ENCODE data around the gene ALDH3B2. TPM values are rescaled to one million over a fixed set of nuclear protein-coding genes. Genes with fewer than 3 reads are reported as not detected.

Gene ALDH3B2
- total RNA-seq, 1 experiment from 2014 or later = not detected

Other genes starting within 250 kb of the ALDH3B2 start
- gene RPS6KB2, start 246.1 kb downstream of the ALDH3B2 start, total RNA-seq (2021; ENCODE audit: unreplicated experiment) = 68.5 TPM
- gene PTPRCAP, start 236.9 kb downstream of the ALDH3B2 start, total RNA-seq (2021; ENCODE audit: unreplicated experiment) = 0.82 TPM
- 158 TPM for gene CORO1B, start 231.1 kb downstream of the ALDH3B2 start, total RNA-seq (2021; ENCODE audit: unreplicated experiment)
- not detected for gene GPR152, start 221.9 kb downstream of the ALDH3B2 start, total RNA-seq (2021; ENCODE audit: unreplicated experiment)
- not detected for gene CABP4, start 219.3 kb downstream of the ALDH3B2 start, total RNA-seq (2021; ENCODE audit: unreplicated experiment)
- 65.0 TPM for gene TMEM134, start 205.4 kb downstream of the ALDH3B2 start, total RNA-seq (2021; ENCODE audit: unreplicated experiment)
- gene AIP, start 191.6 kb downstream of the ALDH3B2 start, total RNA-seq (2021; ENCODE audit: unreplicated experiment) = 87.8 TPM
- gene PITPNM1, start 169.3 kb downstream of the ALDH3B2 start, total RNA-seq (2021; ENCODE audit: unreplicated experiment) = 70.4 TPM
- gene CDK2AP2, start 166.5 kb downstream of the ALDH3B2 start, total RNA-seq (2021; ENCODE audit: unreplicated experiment) = 76.1 TPM
- gene CABP2, start 151.2 kb downstream of the ALDH3B2 start, total RNA-seq (2021; ENCODE audit: unreplicated experiment) = not detected
- 570 TPM for gene GSTP1, start 90.8 kb downstream of the ALDH3B2 start, total RNA-seq (2021; ENCODE audit: unreplicated experiment)
- gene NDUFV1, start 67.7 kb downstream of the ALDH3B2 start, total RNA-seq (2021; ENCODE audit: unreplicated experiment) = 281 TPM
- 13.2 TPM for gene NUDT8, start 44.7 kb downstream of the ALDH3B2 start, total RNA-seq (2021; ENCODE audit: unreplicated experiment)
- gene TBX10, start 34.9 kb downstream of the ALDH3B2 start, total RNA-seq (2021; ENCODE audit: unreplicated experiment) = not detected
- 0.26 TPM for gene ACY3, start 23.9 kb downstream of the ALDH3B2 start, total RNA-seq (2021; ENCODE audit: unreplicated experiment)

Data from Panc1 (cell line).